Neural cell (in vitro differentiated cells): ENCODE data around the gene PDE11A. TPM values are rescaled to one million over a fixed set of nuclear protein-coding genes. Genes with fewer than 3 reads are reported as not detected.

ENCODE experiments used
- H2AFZ ChIP-seq: fragments of 200-600, 300-800 bp; sonication (generic), shearing (Covaris generic); 2 replicates; pipeline ENCODE4 v1.6.0; 2014; ENCODE audit warnings: low read depth, mild to moderate bottlenecking, antibody characterized with exemption, low read length, moderate library complexity
- H3F3A ChIP-seq: fragments of 200-600 bp; shearing (Covaris generic); 2 replicates; pipeline ENCODE4 v1.6.1; 2016; ENCODE audit warnings: mild to moderate bottlenecking, moderate library complexity, mixed read lengths, antibody characterized with exemption, low read length; ENCODE audit not compliant: insufficient read depth, poor library complexity, severe bottlenecking
- H3K27ac ChIP-seq: fragments of 200-600, 300-800 bp; sonication (generic), shearing (Covaris generic); 2 replicates; pipeline ENCODE4 v1.5.1; 2014; ENCODE audit warnings: mild to moderate bottlenecking, low read length, moderate library complexity
- H3K27me3 ChIP-seq: fragments of 300-800, 200-600 bp; sonication (generic), shearing (Covaris generic); 2 replicates; pipeline ENCODE4 v1.6.0; 2014; ENCODE audit warnings: mild to moderate bottlenecking, low read depth, low read length, moderate library complexity; ENCODE audit not compliant: insufficient read depth
- H3K36me3 ChIP-seq: fragments of 300-800, 200-600 bp; sonication (generic), shearing (Covaris generic); 2 replicates; pipeline ENCODE4 v1.5.1; 2014; ENCODE audit warnings: mild to moderate bottlenecking, antibody characterized with exemption, low read length, moderate library complexity; ENCODE audit not compliant: insufficient read depth
- H3K4me2 ChIP-seq: fragments of 300-800, 200-600 bp; sonication (generic), shearing (Covaris generic); 2 replicates; pipeline ENCODE4 v1.6.0; 2014; ENCODE audit warnings: mild to moderate bottlenecking, low read length
- H3K4me3 ChIP-seq: fragments of 300-800, 200-600 bp; sonication (generic), shearing (Covaris generic); 2 replicates; pipeline ENCODE4 v1.5.1; 2014; ENCODE audit warnings: mild to moderate bottlenecking, low read length, moderate library complexity
- H3K79me2 ChIP-seq: fragments of 200-600 bp; shearing (Covaris generic); replicated peaks from 2 replicates; pipeline ENCODE4 v1.6.0; 2014; ENCODE audit warnings: mild to moderate bottlenecking, low read length, moderate library complexity; ENCODE audit not compliant: insufficient read depth
- H3K9ac ChIP-seq: fragments of 300-800, 200-600 bp; sonication (generic), shearing (Covaris generic); 2 replicates; pipeline ENCODE4 v1.6.1; 2016; ENCODE audit warnings: mild to moderate bottlenecking, low read length, mixed read lengths
- H3K9me2 ChIP-seq: fragments of 200-600 bp; shearing (Covaris generic); 2 replicates; pipeline ENCODE4 v1.6.1; 2016; ENCODE audit warnings: mild to moderate bottlenecking, low read length, mixed read lengths; ENCODE audit not compliant: insufficient read depth
- H3K9me3 ChIP-seq: fragments of 200-600, 300-800 bp; sonication (generic), shearing (Covaris generic); 2 replicates; pipeline ENCODE4 v1.6.1; 2016; ENCODE audit warnings: mild to moderate bottlenecking, mixed run types, low read length, moderate library complexity, mixed read lengths
- H4K20me1 ChIP-seq: fragments of 200-600 bp; shearing (Covaris generic); 2 replicates; pipeline ENCODE4 v1.6.1; 2016; ENCODE audit warnings: mild to moderate bottlenecking, mixed run types; ENCODE audit not compliant: insufficient read depth
- CTCF ChIP-seq: fragments of 450-650 bp; IDR thresholded peaks from 2 replicates; pipeline ENCODE4 v1.5.1; 2014; ENCODE audit warnings: antibody characterized with exemption, mild to moderate bottlenecking, moderate library complexity; ENCODE audit not compliant: poor library complexity, severe bottlenecking
- EP300 ChIP-seq: fragments of 450-650 bp; conservative IDR thresholded peaks from 2 replicates; pipeline ENCODE4 v1.6.1; 2014; ENCODE audit warnings: antibody characterized with exemption, mild to moderate bottlenecking, moderate library complexity; ENCODE audit not compliant: poor library complexity, severe bottlenecking
- EZH2 ChIP-seq: fragments of 200-600, 300-800 bp; shearing (Covaris generic), sonication (generic); IDR thresholded peaks from 2 replicates; pipeline ENCODE4 v1.6.1; 2014; ENCODE audit warnings: antibody characterized with exemption, low read length, borderline replicate concordance, mild to moderate bottlenecking; ENCODE audit not compliant: insufficient read depth, poor library complexity, severe bottlenecking
- MXI1 ChIP-seq: fragments of 450-650 bp; conservative IDR thresholded peaks from 2 replicates; pipeline ENCODE4 v1.6.1; 2014; ENCODE audit warnings: antibody characterized with exemption, mild to moderate bottlenecking; ENCODE audit not compliant: poor library complexity, severe bottlenecking
- POLR2AphosphoS5 ChIP-seq: IDR thresholded peaks from 2 replicates; pipeline ENCODE4 v1.6.1; 2012
- RAD21 ChIP-seq: fragments of 450-650 bp; conservative IDR thresholded peaks from 2 replicates; pipeline ENCODE4 v1.6.1; 2014; ENCODE audit warnings: antibody characterized with exemption, mild to moderate bottlenecking, moderate library complexity
- REST ChIP-seq: IDR thresholded peaks from 2 replicates; pipeline ENCODE4 v1.6.1; 2012; ENCODE audit warnings: borderline replicate concordance
- SMC3 ChIP-seq: fragments of 450-650 bp; conservative IDR thresholded peaks from 2 replicates; pipeline ENCODE4 v1.6.1; 2014; ENCODE audit warnings: antibody characterized with exemption, mild to moderate bottlenecking, moderate library complexity; ENCODE audit not compliant: poor library complexity
- TAF1 ChIP-seq: IDR thresholded peaks from 2 replicates; pipeline ENCODE4 v1.6.1; 2012; ENCODE audit warnings: low read depth
- polyA plus RNA-seq: library from polyadenylated mRNA; depleted of rRNA; stranded (reverse); fragments of >200 nt; gene quantifications from 2 replicates; pipeline ENCODE4 v1.2.3, GENCODE V29; 2014

Gene PDE11A
- polyA plus RNA-seq, 1 donor from 2014 or later = 0.89 TPM

GRCh38 chr2:177905640-177906039, 166.9 kb downstream of the PDE11A start:
- TF ChIP-seq POLR2AphosphoS5 (no peak), SMC3 (no peak), EP300 (no peak), REST (no peak)
- H3K4me3 ChIP-seq = no peak overlapping the region
- H3K36me3 ChIP-seq = no peaks in the 10 kb centered on the region
- no peaks in the 10 kb centered on the region for H3K9me3 ChIP-seq
- H3K27me3 ChIP-seq = peaks cover 20% of the 10 kb centered on the region
- no peaks in the 10 kb centered on the region for H4K20me1 ChIP-seq
- no peak overlapping the region for H2AFZ ChIP-seq
- H3F3A ChIP-seq = no peaks in the 10 kb centered on the region
- no peaks in the 10 kb centered on the region for H3K79me2 ChIP-seq
- no peak overlapping the region for H3K4me2 ChIP-seq
- H3K27ac ChIP-seq = no peak overlapping the region
- no peaks in the 10 kb centered on the region for H3K9me2 ChIP-seq
- H3K9ac ChIP-seq = no peak overlapping the region

GRCh38 chr2:177902395-177903163, 170.0 kb downstream of the PDE11A start:
- Histone ChIP-seq H3K9me2 (no peaks in the 10 kb centered on the region), H3K27me3 (peaks cover 20% of the 10 kb centered on the region), H3K4me3 (no peak overlapping the region), H3K27ac (no peak overlapping the region), H3K4me2 (no peak overlapping the region), H3K79me2 (no peaks in the 10 kb centered on the region), H3K9ac (no peak overlapping the region), H3K9me3 (no peaks in the 10 kb centered on the region), H4K20me1 (no peaks in the 10 kb centered on the region), H2AFZ (no peak overlapping the region), H3F3A (no peaks in the 10 kb centered on the region), H3K36me3 (no peaks in the 10 kb centered on the region)
- TF ChIP-seq EP300 (no peak), RAD21 (no peak), CTCF (no peak), TAF1 (no peak)

GRCh38 chr2:177900082-177900481, 172.5 kb downstream of the PDE11A start:
- no peaks in the 10 kb centered on the region for H3F3A ChIP-seq
- no peaks in the 10 kb centered on the region for H3K36me3 ChIP-seq
- H3K4me3 ChIP-seq = no peak overlapping the region
- H3K27me3 ChIP-seq = no peaks in the 10 kb centered on the region
- no peak overlapping the region for H3K9ac ChIP-seq
- no peaks in the 10 kb centered on the region for H3K9me2 ChIP-seq
- H4K20me1 ChIP-seq = no peaks in the 10 kb centered on the region
- H3K27ac ChIP-seq = no peak overlapping the region
- no peak overlapping the region for H3K4me2 ChIP-seq
- no peak overlapping the region for H2AFZ ChIP-seq
- H3K9me3 ChIP-seq = no peaks in the 10 kb centered on the region
- no peaks in the 10 kb centered on the region for H3K79me2 ChIP-seq
- TF ChIP-seq CTCF = no peak
- TF ChIP-seq RAD21 = no peak
- TF ChIP-seq MXI1 = no peak
- TF ChIP-seq TAF1 = no peak
- TF ChIP-seq EZH2 = no peak
- TF ChIP-seq POLR2AphosphoS5 = no peak
- no peak for TF ChIP-seq EP300
- no peak for TF ChIP-seq REST
- TF ChIP-seq SMC3 = no peak
